GM18867 (cell line): ENCODE measurements around the gene RHBDD3.
"Not testable (repeated sequence)": the region's sequence is repeated elsewhere in the genome, so short reads cannot be mapped to it uniquely, and the experiment has no call there.

Experiments
- ATAC-seq: cut with Tn5 transposase; IDR thresholded peaks from one replicate; pipeline ENCODE4 v1.9.1; 2021; ENCODE audit warnings: mild to moderate bottlenecking, moderate library complexity; ENCODE audit not compliant: unreplicated experiment

The RHBDD3 gene

DNA sequence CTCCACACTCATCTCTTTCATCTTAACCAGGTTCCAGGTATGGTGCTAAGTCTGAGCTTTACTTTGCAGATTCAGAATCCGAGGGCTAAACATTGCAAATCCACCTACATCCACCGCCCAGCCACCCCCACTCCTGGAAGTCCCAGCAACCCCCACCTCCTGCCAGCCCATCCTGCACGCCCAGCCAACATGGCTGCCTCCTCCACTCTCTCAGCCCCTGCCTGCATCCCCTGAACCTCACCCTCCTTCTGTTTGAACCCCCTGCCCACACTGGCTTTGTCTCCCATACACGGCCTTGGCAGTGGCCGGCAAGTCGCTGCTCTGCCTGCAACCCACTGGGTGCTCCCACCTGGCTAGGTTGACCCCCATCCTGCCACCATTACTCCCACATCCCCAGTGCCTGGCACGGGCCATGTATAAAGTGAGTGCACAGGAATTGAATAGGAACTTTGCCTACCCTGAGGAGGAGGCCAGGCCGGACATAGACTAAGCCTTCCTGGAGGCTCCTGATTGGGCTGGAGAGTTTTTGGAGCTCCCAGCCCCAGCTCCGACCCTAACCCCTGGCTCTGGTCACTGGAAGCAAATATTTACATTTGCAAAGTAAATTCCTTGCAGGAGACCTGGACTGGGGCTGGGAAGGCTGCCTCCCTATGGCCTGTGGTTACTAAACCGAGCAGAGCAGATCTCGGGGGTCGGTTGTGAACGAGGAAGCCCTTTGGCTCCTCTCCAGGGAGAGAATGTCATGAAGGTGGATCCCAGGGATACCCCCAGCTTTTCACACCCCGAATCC, 47.7 kb downstream of the RHBDD3 start:
- ATAC-seq, result no peak

DNA sequence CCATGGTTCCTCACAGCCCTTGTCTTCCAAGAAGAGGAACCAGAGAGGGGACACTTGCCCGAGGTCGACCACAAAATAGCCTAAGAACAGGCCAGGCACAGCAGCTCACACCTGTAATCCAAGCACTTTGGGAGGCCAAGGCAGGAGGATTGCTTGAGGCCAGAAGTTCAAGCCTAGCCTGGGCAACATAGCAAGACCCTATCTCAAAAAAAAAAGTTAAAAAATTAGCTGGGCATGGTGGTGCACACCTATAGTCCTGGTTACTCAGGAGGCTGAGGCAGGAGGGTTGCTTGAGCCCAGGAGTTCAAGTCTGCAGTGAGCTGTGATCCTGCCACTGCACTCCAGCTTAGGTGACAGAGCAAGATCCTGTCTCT, 48.4 kb downstream of the RHBDD3 start:
- not testable (repeated sequence) for ATAC-seq

DNA sequence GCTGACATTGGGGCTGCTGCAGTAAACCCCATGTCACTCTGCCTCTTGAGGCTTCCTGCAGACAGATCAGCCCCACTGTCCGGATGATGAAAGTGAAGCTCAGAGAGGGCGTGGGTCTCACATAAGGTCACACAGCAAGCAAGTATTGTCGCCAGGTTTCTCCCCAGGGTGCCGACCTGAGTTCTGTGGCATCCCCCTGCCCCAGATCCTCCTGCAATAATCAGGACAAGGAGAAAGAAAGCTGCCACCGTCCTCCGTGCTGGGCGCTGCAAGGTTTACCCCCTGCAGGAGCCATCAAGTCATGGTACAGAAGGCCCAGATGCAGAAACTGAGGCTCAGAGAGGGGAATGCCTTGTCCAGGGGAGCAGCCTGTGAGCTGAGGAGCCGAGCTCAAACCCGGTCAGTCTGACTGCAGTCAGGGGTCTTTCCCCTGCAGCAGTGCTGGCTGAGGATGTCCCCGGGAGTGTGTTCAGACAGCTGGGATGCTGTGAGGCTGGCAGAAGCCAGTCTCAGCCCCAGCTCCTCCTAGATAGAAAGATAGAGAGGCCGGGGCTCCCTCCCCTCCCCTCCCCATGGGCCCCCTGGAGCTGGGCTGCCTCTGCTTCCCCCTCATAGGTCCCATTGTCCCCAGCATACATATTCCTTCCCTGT, 48.9 kb downstream of the RHBDD3 start:
- no peak for ATAC-seq

DNA sequence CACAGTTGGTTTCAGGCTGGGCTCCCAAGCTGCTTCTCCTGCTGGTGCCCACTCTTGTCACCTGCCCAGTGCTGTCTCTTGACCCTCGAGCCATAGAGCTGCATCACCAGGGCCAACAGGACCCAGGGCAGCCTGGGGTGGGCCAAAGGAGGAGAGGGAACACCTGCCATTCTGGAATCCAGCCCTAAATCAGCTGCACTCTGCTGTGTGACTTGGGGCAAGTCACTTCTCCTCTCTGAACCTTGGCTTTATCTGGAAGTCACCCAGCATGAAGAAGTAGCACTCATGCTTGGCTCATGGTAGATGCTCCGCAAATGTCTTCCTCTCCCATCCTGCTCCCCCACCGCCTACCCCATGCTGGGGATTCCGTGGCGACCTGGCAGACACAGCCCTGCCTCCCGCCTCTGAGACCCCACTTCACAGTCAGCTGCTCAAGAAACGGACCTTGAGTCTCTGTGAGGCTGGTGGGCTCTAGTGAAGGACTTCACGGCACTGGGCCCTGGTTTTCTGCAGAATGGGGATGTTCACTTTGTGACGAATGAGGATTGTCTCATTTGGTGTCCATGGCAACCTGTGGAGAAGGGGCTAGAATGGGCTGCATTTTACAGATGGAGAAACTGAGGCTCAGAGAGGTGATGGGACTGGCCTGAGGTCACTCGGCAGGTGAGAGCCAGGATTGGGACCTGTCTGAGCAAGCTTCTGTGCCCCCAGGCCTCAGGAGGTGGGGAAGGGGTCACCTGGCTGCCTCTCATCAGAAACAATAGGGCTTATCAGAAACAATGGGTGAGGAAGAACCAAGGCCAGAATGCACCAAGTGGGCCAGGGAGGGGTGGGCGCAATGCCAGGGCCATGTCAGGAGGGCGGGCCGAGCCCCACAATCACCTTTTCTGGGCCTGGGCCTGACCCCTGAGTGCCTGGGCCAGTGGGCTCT, 49.7 kb downstream of the RHBDD3 start:
- no peak for ATAC-seq

DNA sequence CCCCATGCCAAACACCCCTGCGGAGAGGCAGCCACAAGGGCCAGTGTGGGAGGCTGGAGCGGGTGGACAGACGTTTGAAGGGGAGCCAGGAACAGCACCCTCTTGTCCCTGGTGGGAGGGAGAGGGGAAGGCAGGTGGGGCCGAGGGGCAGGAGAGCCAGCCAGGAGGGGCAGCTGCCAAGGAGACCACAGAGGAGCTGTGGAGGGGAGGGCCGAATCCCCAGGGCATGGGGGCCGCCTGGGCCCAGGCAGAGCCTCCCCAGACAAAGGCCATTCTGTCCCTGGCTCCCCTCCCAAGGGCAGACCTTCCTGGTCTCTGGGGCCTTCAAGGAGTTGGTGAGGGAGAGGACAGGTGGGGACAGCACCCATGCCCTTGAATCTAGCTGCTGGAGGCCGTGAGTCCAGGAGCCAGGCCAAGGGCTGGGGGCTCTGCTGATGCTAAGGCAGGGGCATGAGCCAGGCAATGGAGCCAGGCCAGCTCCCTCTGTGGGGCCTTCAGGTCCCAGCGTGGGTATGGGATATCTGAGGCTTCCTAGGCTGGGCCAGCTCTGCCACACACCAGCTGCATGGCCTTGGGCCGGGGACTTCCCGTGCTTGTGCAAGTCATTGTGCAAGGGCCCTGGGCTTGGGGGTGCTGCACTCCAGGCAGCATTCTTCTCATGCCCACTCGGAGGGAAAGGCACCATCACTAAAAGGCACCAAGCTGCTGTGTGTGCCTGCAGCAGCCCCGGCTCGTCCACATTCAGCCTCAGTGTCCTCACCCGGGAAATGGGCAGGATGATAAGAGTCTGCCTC, 50.7 kb downstream of the RHBDD3 start:
- no peak for ATAC-seq

DNA sequence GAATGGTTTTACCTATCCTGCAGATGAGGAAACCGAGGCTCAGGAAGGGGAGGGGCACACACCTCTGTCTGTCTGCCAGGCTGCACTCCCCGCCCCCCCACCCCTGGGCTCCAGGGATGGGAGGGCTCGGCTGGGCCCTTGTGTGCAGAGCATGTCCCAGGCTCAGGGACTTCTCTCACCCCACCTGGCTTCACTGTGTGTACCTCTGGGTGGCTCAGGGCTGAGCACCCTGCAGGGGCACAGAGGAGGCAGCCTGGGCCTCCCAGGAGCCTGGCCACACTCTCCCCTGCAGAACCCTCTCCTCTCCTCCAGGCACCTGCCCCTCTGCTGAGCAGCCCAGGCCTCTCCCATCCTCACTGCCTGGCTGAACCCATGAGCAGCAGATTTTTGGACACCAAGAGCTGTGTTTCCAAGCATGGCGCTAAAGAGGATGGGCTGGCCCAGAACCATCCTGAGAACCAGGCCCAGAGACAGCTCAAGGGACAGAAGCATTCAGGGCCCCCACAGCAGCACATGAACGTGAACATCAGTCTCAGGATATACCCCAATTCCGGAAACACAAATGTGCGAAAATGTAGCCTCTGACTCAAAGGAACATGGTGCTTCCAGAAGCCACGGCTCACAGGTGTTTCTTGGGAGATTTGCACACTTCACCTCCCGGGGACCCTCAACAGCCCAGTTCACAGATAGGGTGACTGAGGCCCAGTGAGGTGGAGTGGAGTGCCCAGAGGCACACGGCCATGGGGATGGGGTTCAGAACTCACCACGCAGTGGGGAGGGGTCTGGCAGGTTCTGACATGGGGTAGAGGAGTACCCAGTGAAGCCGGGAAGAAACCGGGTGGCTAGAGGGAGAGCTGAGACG, 51.5 kb downstream of the RHBDD3 start:
- ATAC-seq, result no peak

DNA sequence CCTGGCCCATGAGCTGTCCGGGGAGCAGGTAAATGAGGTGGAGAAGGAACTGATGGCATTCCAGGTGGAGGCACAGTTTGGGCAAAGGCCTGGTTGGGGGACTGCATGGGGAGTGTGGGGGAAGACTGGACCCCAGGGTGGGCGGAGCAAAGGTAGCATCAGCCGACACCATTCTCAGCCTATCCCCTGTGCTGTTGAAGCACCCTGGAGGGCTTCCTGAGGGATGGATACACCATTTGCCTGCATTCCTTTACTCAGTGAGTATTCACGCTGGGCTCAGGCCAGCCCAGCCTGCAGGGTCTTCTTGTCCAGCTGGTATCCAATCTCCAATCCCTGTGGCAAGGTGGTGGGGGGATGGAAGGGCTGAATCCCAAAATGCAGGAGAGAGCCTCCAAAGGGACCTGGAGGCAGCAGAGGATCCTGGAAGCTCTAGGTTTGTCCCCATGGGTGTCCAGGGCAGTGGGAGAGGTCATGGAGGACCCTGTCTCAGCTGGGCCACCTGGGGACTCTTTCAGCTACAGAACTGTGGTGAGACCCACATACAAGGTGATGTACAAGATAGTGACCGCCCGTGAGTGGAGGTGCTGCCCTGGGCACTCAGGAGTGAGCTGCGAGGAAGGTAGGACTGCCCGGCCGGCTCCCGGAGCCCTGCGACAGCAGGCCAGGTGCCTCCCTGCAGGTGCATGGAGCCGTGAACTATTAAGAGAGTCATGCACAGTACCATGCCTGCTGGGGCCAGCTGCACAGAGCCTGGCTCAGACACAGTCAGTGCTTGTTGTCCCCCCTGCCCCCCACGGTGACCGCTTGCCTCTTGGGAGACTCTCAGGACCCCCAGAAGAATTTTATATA, 52.5 kb downstream of the RHBDD3 start:
- no peak for ATAC-seq

DNA sequence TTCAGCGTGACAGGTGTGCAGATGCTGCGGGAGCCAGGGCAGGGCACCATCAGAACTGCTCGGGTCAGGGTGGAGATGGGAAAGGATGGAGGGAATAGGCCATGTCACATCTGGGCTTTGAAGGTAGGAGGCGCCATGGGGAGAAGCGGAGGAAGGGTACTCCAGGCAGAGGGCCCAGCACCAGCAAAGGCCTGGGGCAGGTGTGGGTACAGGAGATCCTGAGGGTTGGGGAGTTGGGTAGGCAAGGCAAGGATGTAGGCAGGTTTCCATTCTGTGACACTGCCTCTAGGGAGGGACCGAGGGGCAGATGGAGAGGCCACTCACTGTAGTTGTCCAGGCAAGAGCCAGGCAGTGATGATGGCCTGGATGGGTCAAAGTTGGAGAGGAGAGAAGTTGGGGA, 53.5 kb downstream of the RHBDD3 start:
- no peak for ATAC-seq

DNA sequence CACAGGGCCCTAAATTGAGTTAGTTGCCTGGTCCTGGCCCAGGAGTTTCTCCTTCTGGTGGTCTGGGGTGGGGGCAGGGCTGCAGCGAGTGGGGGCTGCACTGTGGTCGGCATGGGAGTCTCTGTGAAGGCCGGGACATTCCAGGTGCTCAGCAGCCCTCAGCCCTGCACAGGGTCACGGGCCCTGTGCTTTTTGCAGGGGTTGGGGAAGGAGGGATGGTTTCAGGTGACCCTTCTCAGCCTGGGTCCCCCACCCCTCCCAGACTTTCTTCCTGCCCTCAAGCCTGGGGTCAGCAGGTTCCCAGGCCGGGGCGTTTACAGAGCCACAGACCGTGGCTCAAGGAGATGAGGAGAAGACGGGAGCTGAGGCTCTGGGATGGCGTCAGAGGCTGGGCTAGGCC, 54.3 kb downstream of the RHBDD3 start:
- ATAC-seq, result no peak

DNA sequence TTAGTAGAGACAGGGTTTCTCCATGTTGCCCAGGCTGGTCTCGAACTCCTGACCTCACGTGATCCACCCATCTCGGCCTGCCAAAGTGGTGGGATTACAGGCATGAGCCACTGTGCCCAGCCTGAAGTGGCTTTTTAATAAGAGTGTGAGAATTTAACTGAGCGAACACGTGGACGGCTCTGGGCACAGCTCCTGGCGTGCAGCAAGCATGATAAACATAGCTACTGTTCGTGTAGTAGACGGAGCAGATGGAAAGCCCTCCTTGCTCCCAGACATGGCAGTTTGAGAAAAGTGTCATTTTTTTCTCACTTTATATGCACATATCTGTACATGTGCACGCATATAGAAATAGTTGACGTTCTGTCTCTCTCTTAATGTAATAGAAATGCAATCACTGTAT, 55.0 kb downstream of the RHBDD3 start:
- ATAC-seq, result no peak

DNA sequence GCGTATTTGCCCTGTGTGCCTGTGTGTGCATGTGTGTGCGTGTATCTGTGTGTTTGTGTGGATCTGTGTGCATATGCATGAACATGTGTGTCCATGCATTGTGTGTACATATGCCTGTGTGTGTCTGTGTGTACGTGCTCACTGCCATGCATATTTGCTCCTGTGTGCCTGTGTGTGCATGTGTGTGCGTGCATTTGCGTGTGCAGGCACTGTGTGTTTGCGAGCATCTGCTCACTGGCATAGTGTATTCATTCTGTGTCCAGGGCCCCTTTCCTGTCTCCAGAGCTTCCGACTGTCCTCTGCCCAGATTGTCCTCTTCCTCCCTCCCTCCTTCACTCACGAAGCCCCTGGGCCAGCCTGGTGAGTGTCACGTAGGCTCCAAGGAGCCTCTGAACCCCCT, 56.3 kb downstream of the RHBDD3 start:
- ATAC-seq, result no peak

DNA sequence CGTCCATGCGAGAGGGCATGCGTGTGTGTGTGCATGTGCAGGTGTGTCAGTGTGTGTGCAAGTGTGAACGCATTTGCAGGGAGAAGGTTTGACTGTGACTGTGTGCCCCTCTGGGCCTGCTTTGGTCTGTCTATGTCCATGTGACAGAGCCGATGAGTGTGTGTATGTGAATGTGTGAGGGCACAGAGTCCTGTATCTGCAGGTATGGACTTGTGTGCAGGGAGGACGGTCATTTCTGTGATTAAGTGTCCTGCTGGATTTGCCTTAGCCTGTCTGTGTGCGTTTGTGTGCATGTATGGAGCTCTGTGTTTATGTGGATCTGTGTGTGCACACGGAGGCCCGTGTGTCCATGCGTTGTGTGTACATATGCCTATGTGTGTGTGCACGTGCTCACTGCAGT, 56.7 kb downstream of the RHBDD3 start:
- no peak for ATAC-seq
